Loucy (cell line): ENCODE measurements around the gene PAK3.

Experiments
- H2AFZ ChIP-seq: fragments of 200-600 bp; sonication (generic); 2 replicates; pipeline ENCODE4 v1.6.0; 2016; ENCODE audit warnings: antibody characterized with exemption, mild to moderate bottlenecking, low read length, moderate library complexity
- H3F3A ChIP-seq: fragments of 200-600 bp; 2 replicates; pipeline ENCODE4 v1.6.0; 2016; ENCODE audit warnings: antibody characterized with exemption, low read depth, mild to moderate bottlenecking
- H3K27me3 ChIP-seq: fragments of 200-600 bp; sonication (generic); 2 replicates; pipeline ENCODE4 v1.6.1; 2014; ENCODE audit warnings: low read length, mild to moderate bottlenecking; ENCODE audit not compliant: insufficient read depth, poor library complexity, severe bottlenecking
- H3K36me3 ChIP-seq: fragments of 200-600 bp; sonication (generic); 2 replicates; pipeline ENCODE4 v1.6.1; 2016; ENCODE audit warnings: low read length; ENCODE audit not compliant: insufficient read depth
- H3K4me1 ChIP-seq: fragments of 200-600 bp; sonication (generic); 2 replicates; pipeline ENCODE4 v1.5.1; 2014; ENCODE audit warnings: low read length, mild to moderate bottlenecking; ENCODE audit not compliant: insufficient read depth, poor library complexity, severe bottlenecking
- H3K4me2 ChIP-seq: fragments of 200-600 bp; sonication (generic); 2 replicates; pipeline ENCODE4 v1.6.0; 2014; ENCODE audit warnings: antibody characterized with exemption, low read length, low read depth, mild to moderate bottlenecking; ENCODE audit not compliant: poor library complexity, severe bottlenecking
- H3K4me3 ChIP-seq: fragments of 200-600 bp; sonication (generic); 2 replicates; pipeline ENCODE4 v1.5.1; 2014; ENCODE audit warnings: low read length, mild to moderate bottlenecking, mixed read lengths; ENCODE audit not compliant: poor library complexity, severe bottlenecking
- H3K79me2 ChIP-seq: fragments of 200-600 bp; sonication (generic); 2 replicates; pipeline ENCODE4 v1.6.1; 2014; ENCODE audit warnings: low read length; ENCODE audit not compliant: insufficient read depth
- H3K9ac ChIP-seq: fragments of 200-600 bp; sonication (generic); 2 replicates; pipeline ENCODE4 v1.6.0; 2014; ENCODE audit warnings: mild to moderate bottlenecking, low read depth, low read length, moderate library complexity; ENCODE audit not compliant: poor library complexity, severe bottlenecking
- H3K9me2 ChIP-seq: fragments of 200-600 bp; sonication (generic); replicated peaks from 2 replicates; pipeline ENCODE4 v1.6.1; 2016; ENCODE audit warnings: low read depth, low read length, mixed read lengths
- H3K9me3 ChIP-seq: fragments of 200-600 bp; sonication (generic); 2 replicates; pipeline ENCODE4 v1.6.1; 2014; ENCODE audit warnings: mild to moderate bottlenecking, antibody characterized with exemption, low read length, low read depth; ENCODE audit not compliant: insufficient read depth
- H4K20me1 ChIP-seq: fragments of 200-600 bp; sonication (generic); 2 replicates; pipeline ENCODE4 v1.6.0; 2014; ENCODE audit warnings: antibody characterized with exemption, low read length, mild to moderate bottlenecking; ENCODE audit not compliant: insufficient read depth, poor library complexity, severe bottlenecking
- CTCF ChIP-seq: fragments of 200-600 bp; sonication (generic); conservative IDR thresholded peaks from 2 replicates; pipeline ENCODE4 v1.5.1; 2014; ENCODE audit warnings: mild to moderate bottlenecking, antibody characterized with exemption, low read length
- EZH2phosphoT487 ChIP-seq: fragments of 200-600 bp; IDR thresholded peaks from 2 replicates; pipeline ENCODE4 v1.6.1; 2018; ENCODE audit warnings: antibody characterized with exemption, mild to moderate bottlenecking, moderate library complexity, borderline replicate concordance

Gene PAK3

GRCh38 chrX:111129921-111130320, 33.9 kb downstream of the PAK3 start:
- H3K9me3 ChIP-seq = no peaks in the 10 kb centered on the region
- H3F3A ChIP-seq = no peaks in the 10 kb centered on the region
- TF ChIP-seq EZH2phosphoT487 (no peak), CTCF (no peak)
- H3K36me3 ChIP-seq = no peaks in the 10 kb centered on the region
- no peaks in the 10 kb centered on the region for H4K20me1 ChIP-seq
- no peaks in the 10 kb centered on the region for H3K79me2 ChIP-seq
- no peaks in the 10 kb centered on the region for H3K27me3 ChIP-seq
- no peak overlapping the region for H3K9ac ChIP-seq
- peaks cover 8% of the 10 kb centered on the region for H3K4me1 ChIP-seq
- H3K4me2 ChIP-seq = no peak overlapping the region
- H3K9me2 ChIP-seq = no peaks in the 10 kb centered on the region
- H3K4me3 ChIP-seq = no peak overlapping the region
- no peak overlapping the region for H2AFZ ChIP-seq

GRCh38 chrX:111131572-111131971, 35.6 kb downstream of the PAK3 start:
- no peak overlapping the region for H3K4me3 ChIP-seq
- 0 out of 2 replicates have a peak overlapping the region, but pooled peaks have one; percentile 19 for H2AFZ ChIP-seq
- TF ChIP-seq CTCF = no peak
- no peak for TF ChIP-seq EZH2phosphoT487
- H3K9ac ChIP-seq = no peak overlapping the region
- H4K20me1 ChIP-seq = no peaks in the 10 kb centered on the region
- H3K36me3 ChIP-seq = no peaks in the 10 kb centered on the region
- no peaks in the 10 kb centered on the region for H3K9me2 ChIP-seq
- H3K4me2 ChIP-seq = no peak overlapping the region
- no peaks in the 10 kb centered on the region for H3K27me3 ChIP-seq
- no peaks in the 10 kb centered on the region for H3K79me2 ChIP-seq
- no peaks in the 10 kb centered on the region for H3K9me3 ChIP-seq
- H3K4me1 ChIP-seq = peaks cover 4% of the 10 kb centered on the region
- H3F3A ChIP-seq = no peaks in the 10 kb centered on the region

- H2AFZ ChIP-seq = peak overlapping the region; percentile 12; the same call in 1 of the 2 replicates
- H3F3A ChIP-seq = no peaks in the 10 kb centered on the region
- H3K4me3 ChIP-seq = no peak overlapping the region
- peaks cover 4% of the 10 kb centered on the region for H3K4me1 ChIP-seq
- no peaks in the 10 kb centered on the region for H3K27me3 ChIP-seq
- H3K79me2 ChIP-seq = no peaks in the 10 kb centered on the region
- no peaks in the 10 kb centered on the region for H3K36me3 ChIP-seq
- H3K9me3 ChIP-seq = no peaks in the 10 kb centered on the region
- no peak overlapping the region for H3K9ac ChIP-seq
- TF ChIP-seq EZH2phosphoT487 = no peak
- TF ChIP-seq CTCF = no peak
- no peaks in the 10 kb centered on the region for H4K20me1 ChIP-seq
- peak overlapping the region; percentile 40 for H3K4me2 ChIP-seq
- no peaks in the 10 kb centered on the region for H3K9me2 ChIP-seq
Measured at GRCh38 chrX:111133389-111133788, 37.4 kb downstream of the PAK3 start.
